SU-DHL-6 (cell line): ENCODE data around the gene GRIA2.

Experiments used
- H2AFZ ChIP-seq: fragments of 200-600 bp; sonication (generic); 2 replicates; pipeline ENCODE4 v1.6.1; 2014; ENCODE audit warnings: low read depth, mild to moderate bottlenecking, moderate library complexity, mixed read lengths, antibody characterized with exemption, low read length; ENCODE audit not compliant: severe bottlenecking
- H3F3A ChIP-seq: fragments of 200-600 bp; shearing (Covaris generic); 2 replicates; pipeline ENCODE4 v1.6.0; 2016; ENCODE audit warnings: antibody characterized with exemption, mild to moderate bottlenecking; ENCODE audit not compliant: insufficient read depth
- H3K27ac ChIP-seq: fragments of 200-600 bp; sonication (generic); 2 replicates; pipeline ENCODE4 v1.5.1; 2016; ENCODE audit warnings: low read depth, mild to moderate bottlenecking, low read length, moderate library complexity, mixed read lengths
- H3K27me3 ChIP-seq: fragments of 200-600 bp; sonication (generic), shearing (Covaris generic); 2 replicates; pipeline ENCODE4 v1.6.0; 2014; ENCODE audit warnings: mild to moderate bottlenecking, low read length
- H3K36me3 ChIP-seq: fragments of 200-600 bp; sonication (generic); 2 replicates; pipeline ENCODE4 v1.6.1; 2014; ENCODE audit warnings: mild to moderate bottlenecking, low read length, mixed read lengths
- H3K4me2 ChIP-seq: fragments of 300-600, 200-600 bp; shearing (Covaris generic), sonication (generic); 2 replicates; pipeline ENCODE4 v1.6.0; 2014; ENCODE audit warnings: low read length, low read depth, mild to moderate bottlenecking; ENCODE audit not compliant: poor library complexity, severe bottlenecking
- H3K4me3 ChIP-seq: fragments of 200-600 bp; sonication (generic); 2 replicates; pipeline ENCODE4 v1.5.1; 2014; ENCODE audit warnings: antibody characterized with exemption, low read length, mild to moderate bottlenecking, mixed read lengths; ENCODE audit not compliant: insufficient read depth, poor library complexity, severe bottlenecking
- H3K79me2 ChIP-seq: fragments of 200-600 bp; sonication (generic); 2 replicates; pipeline ENCODE4 v1.6.1; 2014; ENCODE audit warnings: mild to moderate bottlenecking, low read length, moderate library complexity; ENCODE audit not compliant: insufficient read depth
- H3K9ac ChIP-seq: fragments of 200-600 bp; sonication (generic); 2 replicates; pipeline ENCODE4 v1.7.0; 2014; ENCODE audit warnings: mild to moderate bottlenecking, low read length
- H3K9me2 ChIP-seq: fragments of 200-600 bp; sonication (generic); replicated peaks from 2 replicates; pipeline ENCODE4 v1.6.1; 2014; ENCODE audit warnings: low read length; ENCODE audit not compliant: insufficient read depth
- H3K9me3 ChIP-seq: fragments of 200-600 bp; sonication (generic); 2 replicates; pipeline ENCODE4 v1.6.1; 2014; ENCODE audit warnings: low read length, mixed read lengths; ENCODE audit not compliant: insufficient read depth
- H4K20me1 ChIP-seq: fragments of 200-600 bp; sonication (generic); 2 replicates; pipeline ENCODE4 v1.6.1; 2014; ENCODE audit warnings: low read depth, mild to moderate bottlenecking, antibody characterized with exemption, low read length, moderate library complexity, mixed read lengths
- CTCF ChIP-seq: fragments of 200-600 bp; sonication (generic); IDR thresholded peaks from one replicate; pipeline ENCODE4 v1.5.1; 2017; ENCODE audit warnings: antibody characterized with exemption, mild to moderate bottlenecking, low read length, moderate library complexity; ENCODE audit not compliant: insufficient read depth, poor library complexity, severe bottlenecking
- EZH2phosphoT487 ChIP-seq: fragments of 200-600 bp; sonication (generic), shearing (Covaris generic); conservative IDR thresholded peaks from 2 replicates; pipeline ENCODE4 v1.6.1; 2018; ENCODE audit warnings: mild to moderate bottlenecking, antibody characterized with exemption, low read length, moderate library complexity, mixed read lengths

The GRIA2 gene

DNA sequence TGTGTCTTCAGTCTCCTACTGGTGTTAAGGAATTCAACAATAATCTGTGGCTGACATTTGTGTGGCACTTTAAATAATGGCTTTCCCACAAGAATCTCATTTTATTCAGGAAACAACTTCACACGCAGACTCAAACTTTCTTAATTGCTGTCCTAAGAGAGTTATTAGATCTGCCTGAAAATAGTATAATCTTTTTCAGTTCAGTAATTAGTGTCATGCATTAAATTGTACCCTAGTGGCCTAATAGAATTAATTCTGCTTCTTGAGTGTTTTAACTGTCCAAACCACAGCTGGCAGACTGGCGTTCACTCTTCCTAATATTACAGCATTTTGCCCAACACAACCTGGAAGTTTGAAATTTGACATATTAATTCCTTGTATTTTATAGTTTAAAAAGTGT is 107.1 kb downstream of the GRIA2 start:
- no peak for TF ChIP-seq EZH2phosphoT487
- TF ChIP-seq CTCF: no peak

DNA sequence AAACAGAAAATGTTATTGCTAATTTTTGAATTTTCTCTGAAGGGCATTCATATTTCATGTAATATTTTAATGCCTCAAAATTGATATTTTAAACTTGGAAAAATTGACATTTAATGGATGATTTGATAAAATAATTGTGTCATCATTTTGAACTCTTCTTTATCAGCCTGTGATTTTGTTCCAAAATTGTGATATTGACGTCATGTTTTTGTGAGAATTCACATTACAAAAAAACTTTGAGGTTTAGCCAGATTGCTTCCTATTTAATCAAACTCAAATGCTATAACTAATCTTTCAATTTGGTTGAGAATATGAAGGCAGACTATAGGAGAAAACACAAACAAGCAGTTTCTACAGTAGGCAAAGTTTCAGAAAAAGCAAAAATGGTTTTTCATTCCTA is 137.4 kb downstream of the GRIA2 start:
- no peaks in the 10 kb centered on the region for H3K79me2 ChIP-seq
- H3F3A ChIP-seq: no peaks in the 10 kb centered on the region
- no peaks in the 10 kb centered on the region for H3K27me3 ChIP-seq
- H3K4me2 ChIP-seq: no peak overlapping the region
- H2AFZ ChIP-seq: no peak overlapping the region
- no peaks in the 10 kb centered on the region for H4K20me1 ChIP-seq
- no peak for TF ChIP-seq EZH2phosphoT487
- no peak for TF ChIP-seq CTCF
- no peaks in the 10 kb centered on the region for H3K36me3 ChIP-seq
- H3K9me3 ChIP-seq: no peaks in the 10 kb centered on the region
- H3K4me3 ChIP-seq: no peak overlapping the region
- H3K27ac ChIP-seq: no peak overlapping the region
- H3K9ac ChIP-seq: no peak overlapping the region
- H3K9me2 ChIP-seq: no peaks in the 10 kb centered on the region

More for the DNA sequence above, 107.1 kb downstream of the GRIA2 start:
- Histone ChIP-seq H3K9ac (no peak overlapping the region), H2AFZ (no peak overlapping the region), H4K20me1 (no peaks in the 10 kb centered on the region), H3K9me2 (no peaks in the 10 kb centered on the region), H3K9me3 (no peaks in the 10 kb centered on the region), H3K27me3 (no peaks in the 10 kb centered on the region), H3K27ac (no peak overlapping the region), H3K36me3 (no peaks in the 10 kb centered on the region), H3K4me2 (no peak overlapping the region), H3K4me3 (no peak overlapping the region), H3K79me2 (no peaks in the 10 kb centered on the region), H3F3A (no peaks in the 10 kb centered on the region)

DNA sequence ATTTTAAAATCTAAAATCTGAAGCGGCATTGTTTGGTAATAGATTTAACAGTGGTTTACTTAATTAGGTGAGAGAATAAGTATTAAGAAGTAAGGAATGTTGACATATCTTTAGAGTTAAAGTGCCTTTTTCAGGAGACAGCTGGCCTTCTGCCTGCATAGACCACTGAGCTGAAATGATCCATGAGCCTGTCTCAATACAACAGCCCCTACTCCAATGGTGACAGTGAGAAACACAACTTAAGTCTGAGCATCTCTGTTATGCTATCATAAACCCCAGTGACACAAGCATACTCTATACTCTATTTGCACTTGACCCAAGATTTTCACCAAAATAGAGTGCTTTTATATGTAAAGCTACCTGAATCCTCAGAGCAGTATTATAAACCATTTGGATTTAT is 137.9 kb downstream of the GRIA2 start:
- H3K36me3 ChIP-seq: no peaks in the 10 kb centered on the region
- H4K20me1 ChIP-seq: no peaks in the 10 kb centered on the region
- H2AFZ ChIP-seq: no peak overlapping the region
- no peak overlapping the region for H3K4me3 ChIP-seq
- no peak overlapping the region for H3K4me2 ChIP-seq
- H3F3A ChIP-seq: no peaks in the 10 kb centered on the region
- no peak overlapping the region for H3K27ac ChIP-seq
- no peaks in the 10 kb centered on the region for H3K27me3 ChIP-seq
- no peak overlapping the region for H3K9ac ChIP-seq
- H3K9me2 ChIP-seq: no peaks in the 10 kb centered on the region
- no peaks in the 10 kb centered on the region for H3K9me3 ChIP-seq
- H3K79me2 ChIP-seq: no peaks in the 10 kb centered on the region
- TF ChIP-seq CTCF: no peak
- no peak for TF ChIP-seq EZH2phosphoT487
